Activated T-cell treated with anti-CD3 and anti-CD28 coated beads, Interleukin-2, amount 50 U/mL, for 72 hours (primary cell): ENCODE measurements around the gene KCNQ1. TPM values are rescaled to one million over a fixed set of nuclear protein-coding genes. Genes with fewer than 3 reads are reported as not detected.

Source experiments
- ATAC-seq, 2 donors: fragments of 150-1000 bp; cut with Tn5 transposase; replicated peaks in 1 of 2; 2 replicates each; pipeline ENCODE4 v1.10.0; 2021; ENCODE audit warnings: moderate library complexity in 2 of 2, mild to moderate bottlenecking in 1 of 2
- DNase-seq, 2 donors: peaks; one replicate each; pipeline ENCODE4 v3.0.0; 2021 to 2022; ENCODE audit warnings: mixed read lengths in 1 of 2
- H3K27ac Mint-ChIP-seq: one replicate; pipeline ENCODE4 v1.8.0; 2022; ENCODE audit warnings: mild to moderate bottlenecking, moderate library complexity, mixed read lengths
- H3K27me3 Mint-ChIP-seq: one replicate; pipeline ENCODE4 v1.8.0; 2022; ENCODE audit warnings: low read depth, mixed read lengths
- H3K36me3 Mint-ChIP-seq, 2 donors: one replicate each; pipeline ENCODE4 v1.8.0; 2022; ENCODE audit warnings: mixed read lengths in 2 of 2, mild to moderate bottlenecking in 1 of 2; ENCODE audit not compliant: insufficient read depth in 2 of 2
- H3K4me1 Mint-ChIP-seq: one replicate; pipeline ENCODE4 v1.8.0; 2022; ENCODE audit warnings: low read depth, mixed read lengths
- H3K4me3 Mint-ChIP-seq, 2 donors: one replicate each; pipeline ENCODE4 v1.8.0; 2022; ENCODE audit warnings: mild to moderate bottlenecking in 2 of 2, mixed read lengths in 2 of 2, moderate library complexity in 2 of 2
- H3K9me3 Mint-ChIP-seq, 2 donors: one replicate each; pipeline ENCODE4 v1.8.0; 2022; ENCODE audit warnings: mixed read lengths in 2 of 2
- total RNA-seq, 2 donors: library from RNA; stranded (reverse); gene quantifications; one replicate each; pipeline ENCODE4 v1.2.3, GENCODE V29; 2022

Gene KCNQ1
- total RNA-seq, 2 donors from 2014 or later, result 11.4 TPM

- Mint-ChIP-seq H3K4me1 (peaks cover 8% of the 10 kb centered on the region), H3K27me3 (peaks cover 14% of the 10 kb centered on the region), H3K9me3 (no peaks in the 10 kb centered on the region), H3K4me3 (peak overlapping the region; percentile 51 to 70), H3K36me3 (peaks cover 0 to 2% of the 10 kb centered on the region in 2 donors), H3K27ac (no peak overlapping the region)
- ATAC-seq, result no peak
- no peak for DNase-seq
These were observed 437.7 kb downstream of the KCNQ1 start for GRCh38 chr11:2882396-2883110.

DNA sequence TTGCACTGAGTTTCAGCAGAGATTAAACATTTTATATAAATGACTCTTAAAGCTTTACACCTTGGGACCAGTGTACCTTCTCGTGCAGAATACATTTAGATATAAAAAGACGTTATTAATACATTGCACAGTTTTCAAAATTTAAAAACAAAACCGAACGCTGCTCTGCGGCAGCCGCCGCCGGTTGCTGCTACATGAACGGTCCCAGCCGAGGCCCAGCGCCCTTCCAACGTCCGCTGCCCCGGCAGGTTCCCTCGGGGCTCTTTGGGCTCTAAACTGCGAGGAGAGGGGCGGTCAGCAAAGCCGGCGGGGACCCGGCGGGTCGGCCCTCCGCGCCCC, 438.8 kb downstream of the KCNQ1 start:
- Mint-ChIP-seq H3K27ac (no peak overlapping the region), H3K9me3 (no peaks in the 10 kb centered on the region), H3K27me3 (peaks cover 14% of the 10 kb centered on the region), H3K4me1 (peaks cover 8% of the 10 kb centered on the region), H3K4me3 (peak overlapping the region in 1 of 2 donors; percentile 43), H3K36me3 (peaks cover 0 to 2% of the 10 kb centered on the region in 2 donors)
- DNase-seq (no peak), ATAC-seq (no peak)

DNA sequence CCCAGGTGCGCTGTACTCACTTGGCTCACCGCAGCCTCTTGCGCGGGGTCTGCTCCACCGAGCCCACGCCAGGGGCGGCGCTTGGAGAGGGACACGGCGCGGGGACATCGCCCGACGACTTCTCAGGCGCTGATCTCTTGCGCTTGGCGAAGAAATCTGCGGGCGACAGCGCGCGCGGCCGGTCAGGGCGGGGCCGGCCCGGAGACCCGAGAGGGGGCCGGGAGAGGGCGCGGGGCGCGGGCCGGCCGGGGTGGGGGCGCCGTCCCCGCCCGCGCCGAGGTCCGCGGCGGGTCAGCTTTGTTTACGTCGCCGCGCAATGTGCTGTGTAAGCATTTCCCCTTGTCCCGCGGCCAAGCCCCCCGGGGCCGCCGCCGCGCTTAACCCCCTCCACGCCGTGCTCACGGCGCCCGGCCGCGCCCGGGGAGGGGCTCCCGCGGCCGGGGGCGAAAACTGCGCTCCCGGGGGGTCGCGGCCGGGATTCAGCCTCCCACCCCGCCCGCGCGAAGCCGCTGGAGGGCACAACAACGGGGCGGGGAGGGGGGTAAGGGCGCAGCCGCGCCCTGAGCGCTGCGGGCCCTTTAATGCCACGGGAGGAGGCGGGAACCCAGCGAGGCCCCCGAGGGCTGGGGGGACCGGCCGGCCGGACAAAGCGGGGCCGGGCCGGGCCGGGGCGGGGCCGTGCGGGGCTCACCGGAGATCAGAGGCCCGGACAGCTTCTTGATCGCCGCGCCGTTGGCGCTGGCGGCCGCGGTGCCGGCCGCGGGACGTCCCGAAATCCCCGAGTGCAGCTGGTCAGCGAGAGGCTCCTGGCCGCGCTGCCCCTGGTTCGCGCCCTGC, 439.4 kb downstream of the KCNQ1 start:
- H3K27me3 Mint-ChIP-seq, result peaks cover 14% of the 10 kb centered on the region

GRCh38 chr11:2885017-2885677, 440.3 kb downstream of the KCNQ1 start:
- DNase-seq, result peak; percentile 63
- H3K4me3 Mint-ChIP-seq, result peak overlapping the region; percentile 86 to 94
- peaks cover 14% of the 10 kb centered on the region for H3K27me3 Mint-ChIP-seq
- H3K9me3 Mint-ChIP-seq, result no peaks in the 10 kb centered on the region
- H3K27ac Mint-ChIP-seq, result no peak overlapping the region
- peaks cover 0 to 2% of the 10 kb centered on the region in 2 donors for H3K36me3 Mint-ChIP-seq
- peak; percentile 42 to 46 for ATAC-seq
- H3K4me1 Mint-ChIP-seq, result peaks cover 8% of the 10 kb centered on the region

More for the DNA sequence above, 439.4 kb downstream of the KCNQ1 start:
- H3K36me3 Mint-ChIP-seq, result peaks cover 0 to 2% of the 10 kb centered on the region in 2 donors
- H3K27ac Mint-ChIP-seq, result no peak overlapping the region
- no peaks in the 10 kb centered on the region for H3K9me3 Mint-ChIP-seq
- peaks cover 8% of the 10 kb centered on the region for H3K4me1 Mint-ChIP-seq
- DNase-seq (no peak), ATAC-seq (no peak)
- H3K4me3 Mint-ChIP-seq, result peak overlapping the region in 1 of 2 donors; percentile 43

GRCh38 chr11:2885678-2886081, 440.9 kb downstream of the KCNQ1 start, which contains the start of gene CDKN1C:
TSS of gene CDKN1C (minus strand) at chr11:2885775. CDS start at chr11:2885456, 319 bp downstream.
- peaks cover 8% of the 10 kb centered on the region for H3K4me1 Mint-ChIP-seq
- ATAC-seq (peak; percentile 86 to 88), DNase-seq (peak; percentile 82 to 87)
- H3K27me3 Mint-ChIP-seq, result peaks cover 14% of the 10 kb centered on the region
- H3K9me3 Mint-ChIP-seq, result no peaks in the 10 kb centered on the region
- peak within 1 kb of the TSS; percentile 86 to 94 for H3K4me3 Mint-ChIP-seq
- peaks cover 0 to 2% of the 10 kb centered on the region in 2 donors for H3K36me3 Mint-ChIP-seq
- H3K27ac Mint-ChIP-seq, result no peak within 1 kb of the TSS

DNA sequence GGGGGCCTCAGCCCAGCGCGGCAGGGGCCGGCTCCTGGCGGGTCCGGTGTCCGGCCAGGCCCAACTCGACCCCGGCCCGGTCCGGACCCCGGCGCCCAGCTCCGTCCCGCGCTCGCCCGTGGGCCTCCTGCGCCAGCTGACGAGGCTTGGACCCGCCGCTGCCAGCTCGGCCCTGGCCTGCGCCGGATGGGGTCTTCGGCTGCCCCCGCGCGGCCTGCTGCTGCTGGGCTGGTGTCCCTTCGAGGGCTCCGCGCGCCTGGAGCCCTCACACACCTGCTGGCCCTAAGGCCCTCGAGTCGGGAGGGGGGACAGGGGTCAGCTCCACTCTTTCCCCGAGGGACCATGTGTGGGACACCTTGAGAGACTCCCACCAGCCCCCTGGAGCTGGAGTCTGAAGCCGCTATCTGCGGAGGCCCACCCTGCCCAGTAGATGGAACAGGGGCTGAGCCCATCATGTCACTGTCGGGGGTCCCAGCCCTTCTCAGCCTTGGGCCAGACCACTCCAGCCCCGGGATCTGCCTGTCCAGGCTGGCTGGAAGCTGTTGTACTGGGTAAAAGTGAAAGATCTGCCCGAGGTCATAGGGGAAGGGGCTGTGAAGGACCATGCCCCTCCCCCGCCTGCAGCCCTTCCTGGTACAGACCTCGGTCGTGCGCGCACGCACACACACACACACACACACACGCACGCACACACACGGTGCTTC, 441.5 kb downstream of the KCNQ1 start:
- Mint-ChIP-seq H3K4me1 (peaks cover 10% of the 10 kb centered on the region), H3K4me3 (peak overlapping the region; percentile 17 to 51), H3K36me3 (peaks cover 0 to 2% of the 10 kb centered on the region in 2 donors), H3K9me3 (no peaks in the 10 kb centered on the region), H3K27ac (no peak overlapping the region), H3K27me3 (peaks cover 14% of the 10 kb centered on the region)
- DNase-seq, result no peak
- ATAC-seq, result peak in 1 of 2 donors; percentile 19

DNA sequence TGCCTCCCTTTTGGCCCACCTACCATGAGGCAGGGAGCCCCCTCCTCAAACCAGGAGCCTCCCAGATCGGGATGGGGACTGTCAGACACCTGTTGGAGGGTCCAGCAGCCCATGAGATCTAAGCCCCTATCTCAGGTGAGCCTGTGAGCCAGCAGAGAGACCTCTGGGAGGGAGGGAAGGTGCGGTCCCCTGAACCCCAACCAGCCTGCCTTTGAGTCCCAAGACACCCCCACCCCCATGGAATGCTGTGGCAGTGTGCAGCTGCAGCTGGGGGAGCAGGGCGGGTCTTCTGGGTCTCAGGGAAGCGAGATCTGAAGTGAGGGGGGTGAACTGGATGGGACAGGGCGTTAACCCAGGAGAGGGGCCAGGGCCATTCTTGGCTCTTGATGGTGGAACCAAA, 442.1 kb downstream of the KCNQ1 start:
- Mint-ChIP-seq H3K36me3 (peaks cover 0 to 2% of the 10 kb centered on the region in 2 donors), H3K27me3 (peaks cover 14% of the 10 kb centered on the region), H3K27ac (no peak overlapping the region), H3K9me3 (no peaks in the 10 kb centered on the region), H3K4me1 (peaks cover 16% of the 10 kb centered on the region), H3K4me3 (peak overlapping the region; percentile 17 to 51)
- DNase-seq (no peak), ATAC-seq (no peak)

DNA sequence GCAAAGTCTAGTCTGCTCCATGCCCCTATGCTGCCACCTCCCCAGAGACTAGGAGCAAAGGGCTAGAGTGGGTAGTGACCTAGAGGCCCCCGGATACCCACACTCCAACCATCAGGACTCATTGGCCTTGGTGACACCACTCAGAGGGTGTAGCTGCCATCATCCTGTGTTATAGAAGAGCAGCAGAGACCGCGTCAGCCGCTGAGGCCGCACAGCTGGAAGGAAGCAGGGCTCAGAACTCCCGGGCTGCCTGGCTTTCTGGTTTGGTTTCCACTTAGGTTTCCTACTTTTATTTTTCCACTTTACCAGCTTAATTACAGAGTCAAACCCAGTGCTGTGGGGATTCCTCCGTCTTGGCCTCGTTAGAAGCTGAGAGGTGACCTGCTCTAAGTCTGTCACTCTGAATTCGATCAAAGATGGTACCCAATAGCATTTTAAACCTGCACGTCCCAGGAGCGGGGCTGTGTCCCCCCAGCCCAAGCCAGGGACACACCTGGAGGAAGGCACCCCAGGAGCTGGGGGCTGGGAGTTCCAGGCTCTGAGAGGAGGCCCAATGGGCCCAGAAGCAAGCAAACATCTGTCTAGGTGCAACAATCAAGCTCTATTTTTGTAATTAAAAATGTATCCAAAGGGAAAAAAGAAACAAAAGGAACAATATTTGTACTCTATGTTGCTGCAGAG, 442.8 kb downstream of the KCNQ1 start:
- peak overlapping the region in 1 of 2 donors; percentile 39 for H3K4me3 Mint-ChIP-seq
- peaks cover 0 to 2% of the 10 kb centered on the region in 2 donors for H3K36me3 Mint-ChIP-seq
- peaks cover 9% of the 10 kb centered on the region for H3K27me3 Mint-ChIP-seq
- H3K27ac Mint-ChIP-seq, result no peak overlapping the region
- DNase-seq (no peak), ATAC-seq (no peak)
- no peaks in the 10 kb centered on the region for H3K9me3 Mint-ChIP-seq
- peaks cover 23% of the 10 kb centered on the region for H3K4me1 Mint-ChIP-seq

DNA sequence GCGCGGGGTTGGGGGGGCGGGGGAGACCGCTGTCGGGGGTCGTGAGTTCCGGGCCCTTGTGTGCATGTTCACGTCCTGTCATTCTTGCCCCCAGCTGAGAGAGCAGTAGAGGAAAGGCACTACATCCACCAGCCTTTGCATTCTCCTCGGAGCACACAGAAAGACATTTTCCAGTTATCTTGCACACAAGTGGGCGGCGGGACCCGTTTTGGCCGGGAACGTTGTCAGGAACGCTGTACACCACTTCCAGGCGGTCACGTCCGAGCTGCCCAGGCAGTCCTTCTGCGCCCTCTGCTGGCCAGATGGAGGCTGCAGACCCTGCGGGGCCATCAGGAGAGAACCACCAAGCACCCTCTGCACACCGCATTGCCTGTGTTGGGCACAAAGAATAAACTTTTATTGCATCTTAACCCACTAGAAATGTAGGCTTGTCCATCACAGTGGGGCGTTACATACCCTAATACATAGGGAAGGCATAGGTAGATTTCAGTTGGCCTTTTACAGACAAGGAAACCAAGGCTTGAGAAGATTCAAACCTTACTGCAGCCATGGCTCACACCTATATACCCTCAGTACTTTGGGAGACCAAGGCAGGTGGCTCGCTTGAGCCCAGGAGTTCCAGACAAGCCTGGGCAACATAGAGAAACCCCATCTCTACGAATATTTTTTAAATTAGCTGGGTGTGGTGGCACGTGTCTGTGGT, 443.6 kb downstream of the KCNQ1 start:
- DNase-seq (peak; percentile 89 to 90), ATAC-seq (peak; percentile 33 to 36)
- Mint-ChIP-seq H3K27ac (peak overlapping the region; percentile 46), H3K4me3 (no peak overlapping the region), H3K9me3 (no peaks in the 10 kb centered on the region), H3K4me1 (peaks cover 21% of the 10 kb centered on the region), H3K27me3 (peaks cover 2% of the 10 kb centered on the region), H3K36me3 (no peaks in the 10 kb centered on the region)

DNA sequence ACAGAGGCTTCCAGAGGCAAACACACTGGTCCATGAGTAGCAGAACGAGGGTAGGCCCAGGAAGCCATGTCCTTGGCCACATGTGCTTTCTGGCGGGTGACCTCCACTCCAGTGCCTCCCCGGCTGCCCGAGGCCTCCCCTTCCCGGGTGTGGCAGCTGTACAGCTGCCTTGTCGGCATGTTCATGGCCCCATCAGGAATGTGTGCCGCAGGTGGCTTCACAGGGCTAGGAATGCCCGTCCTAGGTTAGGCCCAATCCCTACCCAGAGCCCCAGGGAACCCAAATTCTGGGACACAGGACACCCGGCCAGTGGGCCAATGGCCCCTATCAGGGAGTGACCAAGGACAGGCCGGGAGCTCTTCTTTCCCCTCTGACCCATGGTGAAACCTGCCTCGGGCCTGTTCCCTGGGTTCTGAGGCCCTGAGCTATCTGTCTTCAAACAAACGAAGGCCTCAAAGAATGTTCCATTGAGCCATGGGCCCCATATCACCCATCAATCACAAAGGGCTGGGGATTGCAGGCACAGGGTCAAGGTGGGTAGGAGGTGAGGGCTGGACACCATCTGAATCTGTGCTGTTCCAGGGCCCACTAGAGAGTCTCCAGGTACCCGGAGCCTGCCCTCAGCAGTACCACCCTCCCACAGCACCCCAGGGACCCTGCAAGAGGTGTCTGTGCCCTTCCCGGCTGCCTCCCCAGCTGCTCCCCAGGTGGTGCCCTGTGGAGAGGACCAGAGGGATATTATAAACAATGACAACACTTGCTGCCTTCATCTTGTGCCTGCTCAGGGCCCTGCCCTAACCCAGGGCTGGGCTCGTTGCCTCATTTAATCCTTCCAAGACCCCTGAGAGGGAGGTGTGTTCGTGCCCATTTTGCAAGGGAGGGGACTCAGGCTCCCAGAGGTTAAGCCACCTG, 444.8 kb downstream of the KCNQ1 start:
- peaks cover 20% of the 10 kb centered on the region for H3K4me1 Mint-ChIP-seq
- H3K9me3 Mint-ChIP-seq, result no peaks in the 10 kb centered on the region

More for the DNA sequence above, 444.8 kb downstream of the KCNQ1 start:
- H3K27me3 Mint-ChIP-seq, result no peaks in the 10 kb centered on the region
- H3K27ac Mint-ChIP-seq, result no peak overlapping the region
- no peak overlapping the region for H3K4me3 Mint-ChIP-seq
- DNase-seq (no peak), ATAC-seq (no peak)
- H3K36me3 Mint-ChIP-seq, result no peaks in the 10 kb centered on the region
